Adrenal gland (tissue), 12 donors: ENCODE data around the gene SLC2A4. TPM values are rescaled to one million over a fixed set of nuclear protein-coding genes. Genes with fewer than 3 reads are reported as not detected.
A peak's percentile ranks its signal among the peaks of the same experiment; 100 is the strongest.

Source experiments
- DNase-seq, 7 donors: peaks; one replicate each; pipeline ENCODE4 v3.0.0-alpha.2; 2019 to 2020
- H3K27ac ChIP-seq, 5 donors: fragments of 200-600 bp; sonication (generic) in 4 of 5; 1 replicate in 3 of 5; 2 replicates in 2 of 5; pipeline versions ENCODE4 v1.5.1 to v1.8.0; 2016 to 2020; ENCODE audit warnings: mild to moderate bottlenecking in 1 of 5
- H3K27me3 ChIP-seq: fragments of 200-600 bp; 2 replicates; pipeline ENCODE4 v1.8.0; 2021
- H3K36me3 ChIP-seq, 2 donors: fragments of 200-600 bp; replicated peaks in 1 of 2; 1 replicate in 1 of 2; 2 replicates in 1 of 2; pipeline versions ENCODE4 v1.5.1 to v1.8.0; 2018 to 2022
- H3K4me1 ChIP-seq, 2 donors: fragments of 200-600 bp; replicated peaks in 1 of 2; 1 replicate in 1 of 2; 2 replicates in 1 of 2; pipeline versions ENCODE4 v1.5.1 to v1.8.0; 2018 to 2021
- H3K4me3 ChIP-seq, 4 donors: fragments of 200-600 bp; sonication (generic) in 3 of 4; one replicate each; pipeline ENCODE4 v1.5.1; 2016 to 2018
- H3K9me3 ChIP-seq, 3 donors: fragments of 200-600 bp; sonication (generic) in 1 of 3; replicated peaks in 1 of 3; 1 replicate in 2 of 3; 2 replicates in 1 of 3; pipeline versions ENCODE4 v1.5.1 to v1.8.0; 2016 to 2021
- POLR2A ChIP-seq, 2 donors: fragments of 450-650 bp; IDR thresholded peaks; one replicate each; pipeline ENCODE4 v1.6.1; 2017; ENCODE audit warnings: antibody characterized with exemption in 2 of 2, mild to moderate bottlenecking in 2 of 2, moderate library complexity in 1 of 2
- whole genome bisulfite sequencing, 4 donors: extraction: QIAGEN DNeasy Blood & Tissue Kit in 2 of 4; methylation state at CpG; one replicate each; pipeline versions ENCODE4 v1.1.5 to v1.1.7; 2013 to 2017; 5-methylcytosine and 5-hydroxymethylcytosine counted together
- intact Hi-C, 2 donors: fragments of 100-400 bp; cut with DNase I; formaldehyde crosslinking; loops; one replicate each; pipeline versions ENCODE4 v1.14.1 to v1.15.0; 2022 to 2023
- polyA plus RNA-seq, 3 donors: library from polyadenylated mRNA; stranded (reverse); fragments of 200-250 nt in 2 of 3; fragments of 350-450 nt in 1 of 3; fragmentation: Illumina TruSeq in 1 of 3; extraction: RNeasy Lipid Tissue Mini Kit (QIAGEN cat#74804) in 1 of 3; gene quantifications; one replicate each; pipeline ENCODE4 v1.2.3, GENCODE V29; 2013 to 2014
- total RNA-seq, 9 donors: library from RNA; depleted of rRNA in 4 of 9; stranded (reverse); fragments of >200 nt in 4 of 9; fragments of 120-200 nt in 1 of 9; fragmentation: NEBNext Ultra II Directional in 1 of 9; extraction: Animal tissue kit (Norgen Biotek cat#: 25700) in 1 of 9; gene quantifications; one replicate each; pipeline versions ENCODE4 v1.1.0 to v1.2.4, GENCODE V29; 2013 to 2023
- TF ChIP-seq, protein P1 (sequence below), 6 experiments: fragments of 450-650 bp in 4 of 6; fragments of 200-600 bp in 2 of 6; sonication (generic) in 1 of 6; IDR thresholded peaks; 1 replicate in 5 of 6; 2 replicates in 1 of 6; pipeline versions ENCODE4 v1.5.1 to v1.8.0; 2016 to 2021; ENCODE audit warnings: antibody characterized with exemption in 6 of 6, mild to moderate bottlenecking in 2 of 6, moderate library complexity in 1 of 6
- donor health status: healthy with polysubstance abuse.
- donor health status: Bipolar disorder and iron deficiency.
- donor health status: DM: yes; HTN: yes; CAD: no.
- donor health status: DM: no; HTN: no; CAD: no.
- donor health status: DM: no; HTN: no; CAD: no.
- donor health status: DM: yes; HTN: yes; CAD: no.

Gene SLC2A4
- total and polyA plus RNA-seq, 12 donors = 0.75 to 30.0 (median 6.7) TPM

- WGBS, 4 donors = 45 to 53% (median 45%) methylated on average over 6 of the region's 6 CpGs
- Histone ChIP-seq H3K4me3 (no peak overlapping the region), H3K4me1 (peaks cover 12 to 28% of the 10 kb centered on the region in 2 donors), H3K27me3 (peaks cover 17% of the 10 kb centered on the region), H3K36me3 (no peaks in the 10 kb centered on the region), H3K27ac (no peak overlapping the region), H3K9me3 (no peaks in the 10 kb centered on the region)
- intact Hi-C loops = loop anchor here in 1 of 2 donors (10.0 kb wide), 1 partner anchor 238 kb away; no protein-coding TSS in a partner anchor
- no peak for DNase-seq
- no peak for TF ChIP-seq POLR2A (IDR thresholded peaks at IDR 0.05)
- TF ChIP-seq, protein P1, sequence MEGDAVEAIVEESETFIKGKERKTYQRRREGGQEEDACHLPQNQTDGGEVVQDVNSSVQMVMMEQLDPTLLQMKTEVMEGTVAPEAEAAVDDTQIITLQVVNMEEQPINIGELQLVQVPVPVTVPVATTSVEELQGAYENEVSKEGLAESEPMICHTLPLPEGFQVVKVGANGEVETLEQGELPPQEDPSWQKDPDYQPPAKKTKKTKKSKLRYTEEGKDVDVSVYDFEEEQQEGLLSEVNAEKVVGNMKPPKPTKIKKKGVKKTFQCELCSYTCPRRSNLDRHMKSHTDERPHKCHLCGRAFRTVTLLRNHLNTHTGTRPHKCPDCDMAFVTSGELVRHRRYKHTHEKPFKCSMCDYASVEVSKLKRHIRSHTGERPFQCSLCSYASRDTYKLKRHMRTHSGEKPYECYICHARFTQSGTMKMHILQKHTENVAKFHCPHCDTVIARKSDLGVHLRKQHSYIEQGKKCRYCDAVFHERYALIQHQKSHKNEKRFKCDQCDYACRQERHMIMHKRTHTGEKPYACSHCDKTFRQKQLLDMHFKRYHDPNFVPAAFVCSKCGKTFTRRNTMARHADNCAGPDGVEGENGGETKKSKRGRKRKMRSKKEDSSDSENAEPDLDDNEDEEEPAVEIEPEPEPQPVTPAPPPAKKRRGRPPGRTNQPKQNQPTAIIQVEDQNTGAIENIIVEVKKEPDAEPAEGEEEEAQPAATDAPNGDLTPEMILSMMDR (IDR thresholded peaks at IDR 0.05) = no peak
Observed at GRCh38 chr17:7292729-7293128, 11.2 kb downstream of the SLC2A4 start.

DNA sequence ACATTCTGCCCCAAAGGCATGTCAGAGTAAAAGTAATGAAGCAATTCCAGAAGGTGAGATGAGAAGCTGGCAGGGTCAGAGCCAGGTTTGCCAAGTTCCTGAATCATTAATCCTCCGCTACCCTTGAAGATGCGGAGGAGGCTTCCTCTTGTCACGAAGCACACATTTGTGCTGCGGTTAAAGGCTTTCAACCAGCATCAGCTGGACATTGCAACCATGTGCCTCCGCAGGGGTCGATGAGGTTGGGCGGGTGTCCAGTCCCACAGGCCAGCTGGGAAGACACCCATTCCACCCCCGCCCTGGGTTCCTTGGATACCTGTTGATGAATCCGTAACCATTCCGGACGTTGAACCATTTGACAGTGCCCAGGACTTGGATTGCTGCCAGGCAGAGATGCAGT, 11.6 kb downstream of the SLC2A4 start:
- H3K4me1 ChIP-seq = peaks cover 12 to 28% of the 10 kb centered on the region in 2 donors

GRCh38 chr17:7293816-7294613, 12.5 kb downstream of the SLC2A4 start:
- H3K27me3 ChIP-seq = peaks cover 17% of the 10 kb centered on the region
- peak overlapping the region in 1 of 4 donors; percentile 28 for H3K4me3 ChIP-seq
- 7 to 88% (median 20%) methylated on average over 1 to 74 of the region's 75 CpGs for WGBS, 4 donors
- H3K4me1 ChIP-seq = peaks cover 12 to 28% of the 10 kb centered on the region in 2 donors
- H3K36me3 ChIP-seq = no peaks in the 10 kb centered on the region
- no peak for TF ChIP-seq POLR2A (IDR thresholded peaks at IDR 0.05)
- TF ChIP-seq, protein P1 (IDR thresholded peaks at IDR 0.05) = no peak
- H3K9me3 ChIP-seq = no peaks in the 10 kb centered on the region
- H3K27ac ChIP-seq = no peak overlapping the region
- intact Hi-C loops = loop anchor here in 1 of 2 donors (10.0 kb wide), 1 partner anchor 239 kb away; no protein-coding TSS in a partner anchor
- peak in 1 of 7 donors; percentile 20 for DNase-seq

More for the DNA sequence above, 11.6 kb downstream of the SLC2A4 start:
- Histone ChIP-seq H3K4me3 (no peak overlapping the region), H3K27me3 (peaks cover 17% of the 10 kb centered on the region), H3K9me3 (no peaks in the 10 kb centered on the region), H3K36me3 (no peaks in the 10 kb centered on the region), H3K27ac (no peak overlapping the region)
- WGBS, 4 donors = 69 to 81% (median 77%) methylated on average over 7 to 11 of the region's 11 CpGs
- peak in 1 of 7 donors; percentile 33 for DNase-seq
- intact Hi-C loops = loop anchor here in 1 of 2 donors (10.0 kb wide), 1 partner anchor 238 kb away; no protein-coding TSS in a partner anchor
- TF ChIP-seq, protein P1 (IDR thresholded peaks at IDR 0.05) = no peak
- no peak for TF ChIP-seq POLR2A (IDR thresholded peaks at IDR 0.05)

- H3K27ac ChIP-seq = no peak within 1 kb of the TSS
- DNase-seq = peak in 6 of 7 donors; percentile 50 to 73 (median 57)
- intact Hi-C loops = loop anchor here in 1 of 2 donors (10.0 kb wide), 1 partner anchor 240 kb away; no protein-coding TSS in a partner anchor
- peaks cover 12 to 28% of the 10 kb centered on the region in 2 donors for H3K4me1 ChIP-seq
- peak within 1 kb of the TSS in 1 of 4 donors; percentile 28 for H3K4me3 ChIP-seq
- no peak for TF ChIP-seq POLR2A (IDR thresholded peaks at IDR 0.05)
- TF ChIP-seq, protein P1 (IDR thresholded peaks at IDR 0.05) = no peak
- H3K27me3 ChIP-seq = peaks cover 16% of the 10 kb centered on the region
- 1 to 4% (median 3%) methylated on average over 9 to 57 of the region's 57 CpGs for WGBS, 4 donors
- no peaks in the 10 kb centered on the region for H3K9me3 ChIP-seq
- no peaks in the 10 kb centered on the region for H3K36me3 ChIP-seq
Observed at GRCh38 chr17:7294614-7295153, 13.2 kb downstream of the SLC2A4 start, which contains the start of gene YBX2. Gene YBX2, minus strand, starts transcription at chr17:7294639. Its CDS starts 139 bp downstream, at chr17:7294500.
